AG09319 (cell line): ENCODE measurements around the gene PCSK5.
"Not testable (repeated sequence)": the region's sequence is repeated elsewhere in the genome, so short reads cannot be mapped to it uniquely, and the experiment has no call there.

Experiments used
- DNase-seq: peaks from one replicate; pipeline ENCODE4 v3.0.0-alpha.2; 2010; ENCODE audit warnings: low read depth; ENCODE audit errors: extremely low read depth
- TF ChIP-seq, protein P1 (sequence below): IDR thresholded peaks from 2 replicates; pipeline ENCODE4 v1.5.1; 2011; ENCODE audit warnings: low read depth, mild to moderate bottlenecking, inconsistent platforms, low read length, moderate library complexity

The PCSK5 gene

GRCh38 chr9:76049341-76049740 is 158.9 kb downstream of the PCSK5 start:
- TF ChIP-seq, protein P1, sequence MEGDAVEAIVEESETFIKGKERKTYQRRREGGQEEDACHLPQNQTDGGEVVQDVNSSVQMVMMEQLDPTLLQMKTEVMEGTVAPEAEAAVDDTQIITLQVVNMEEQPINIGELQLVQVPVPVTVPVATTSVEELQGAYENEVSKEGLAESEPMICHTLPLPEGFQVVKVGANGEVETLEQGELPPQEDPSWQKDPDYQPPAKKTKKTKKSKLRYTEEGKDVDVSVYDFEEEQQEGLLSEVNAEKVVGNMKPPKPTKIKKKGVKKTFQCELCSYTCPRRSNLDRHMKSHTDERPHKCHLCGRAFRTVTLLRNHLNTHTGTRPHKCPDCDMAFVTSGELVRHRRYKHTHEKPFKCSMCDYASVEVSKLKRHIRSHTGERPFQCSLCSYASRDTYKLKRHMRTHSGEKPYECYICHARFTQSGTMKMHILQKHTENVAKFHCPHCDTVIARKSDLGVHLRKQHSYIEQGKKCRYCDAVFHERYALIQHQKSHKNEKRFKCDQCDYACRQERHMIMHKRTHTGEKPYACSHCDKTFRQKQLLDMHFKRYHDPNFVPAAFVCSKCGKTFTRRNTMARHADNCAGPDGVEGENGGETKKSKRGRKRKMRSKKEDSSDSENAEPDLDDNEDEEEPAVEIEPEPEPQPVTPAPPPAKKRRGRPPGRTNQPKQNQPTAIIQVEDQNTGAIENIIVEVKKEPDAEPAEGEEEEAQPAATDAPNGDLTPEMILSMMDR: no peak
- DNase-seq: no peak

- no peak for DNase-seq
Measured at GRCh38 chr9:76067696-76068095, 177.2 kb downstream of the PCSK5 start.

DNA sequence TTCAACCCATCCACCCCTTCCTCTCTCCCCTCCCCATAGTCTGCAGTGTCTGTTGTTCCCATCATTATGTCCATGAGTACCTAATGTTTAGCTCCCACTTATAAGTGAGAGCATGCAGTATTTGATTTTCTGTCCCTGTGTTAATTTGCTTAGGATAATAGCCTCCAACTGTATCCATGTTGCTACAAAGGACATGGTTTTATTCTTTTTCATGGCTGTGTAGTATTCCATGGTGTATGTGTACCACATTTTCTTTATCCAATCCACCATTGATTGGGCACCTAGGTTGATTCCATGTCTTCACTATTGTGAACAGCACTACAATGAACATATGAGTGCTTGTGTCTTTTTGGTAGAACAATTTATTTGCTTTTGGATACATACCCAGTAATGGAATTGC is 187.1 kb downstream of the PCSK5 start:
- DNase-seq: no peak
- TF ChIP-seq, protein P1: no peak

More at GRCh38 chr9:76067696-76068095, 177.2 kb downstream of the PCSK5 start:
- TF ChIP-seq, protein P1: no peak

DNA sequence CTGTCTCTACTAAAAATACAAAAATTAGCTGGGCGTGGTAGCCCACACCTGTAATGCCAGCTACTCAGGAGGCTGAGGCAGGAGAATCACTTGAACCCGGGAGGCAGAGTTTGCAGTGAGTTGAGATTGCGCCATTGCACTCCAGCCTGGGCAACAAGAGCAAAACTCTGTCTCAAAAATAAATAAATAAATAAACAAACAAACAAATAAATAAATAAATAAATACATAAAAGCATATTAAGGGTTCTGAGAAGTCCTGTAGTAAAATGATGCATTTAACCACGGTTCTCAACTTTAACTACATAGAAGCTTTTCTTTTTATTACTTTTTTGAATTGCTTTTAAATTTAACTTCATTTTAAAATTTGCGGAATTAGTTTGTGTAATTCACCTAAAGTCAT is 190.8 kb downstream of the PCSK5 start:
- DNase-seq: not testable (repeated sequence)

- TF ChIP-seq, protein P1: no peak
- no peak for DNase-seq
Measured at GRCh38 chr9:76082057-76082456, 191.6 kb downstream of the PCSK5 start.

DNA sequence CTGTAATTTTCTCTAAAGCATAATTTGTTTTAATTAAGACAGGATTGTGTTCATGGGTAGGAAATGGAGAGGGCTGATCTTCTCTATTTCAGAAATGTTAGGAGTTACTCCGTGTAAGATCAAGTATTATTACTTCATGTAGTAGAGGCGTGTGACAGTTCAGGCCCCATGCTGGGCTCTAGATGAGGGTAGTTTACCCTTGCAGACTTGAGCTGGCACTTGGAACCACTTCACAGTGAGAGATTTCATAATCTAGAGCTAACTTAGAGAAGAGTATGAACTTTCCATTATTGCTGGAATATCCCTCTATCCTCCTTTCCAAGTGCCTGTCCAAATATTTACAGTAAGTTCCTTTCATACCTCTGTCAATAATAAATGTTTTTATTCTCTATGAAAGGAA is 195.1 kb downstream of the PCSK5 start:
- TF ChIP-seq, protein P1: no peak
- no peak for DNase-seq

DNA sequence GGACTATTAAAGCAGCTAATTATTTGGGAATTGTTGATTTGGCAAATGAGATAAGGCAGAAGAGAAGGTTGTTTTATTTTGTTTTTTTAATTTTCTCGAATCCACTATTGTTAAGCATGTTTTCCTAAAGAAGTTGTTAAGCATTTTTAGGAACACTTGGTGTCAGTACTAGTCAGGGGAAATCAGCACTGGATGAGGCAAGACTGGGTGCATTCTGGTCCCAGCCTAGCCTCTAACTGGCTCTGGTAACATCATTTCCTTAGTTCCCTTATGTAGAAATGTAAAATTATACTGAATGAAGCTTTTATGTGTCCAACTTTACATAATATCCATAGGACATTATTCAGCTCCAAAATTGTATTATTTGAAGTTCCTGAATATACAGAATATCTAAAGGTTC is 196.1 kb downstream of the PCSK5 start:
- TF ChIP-seq, protein P1: peak; percentile 16
- no peak for DNase-seq

DNA sequence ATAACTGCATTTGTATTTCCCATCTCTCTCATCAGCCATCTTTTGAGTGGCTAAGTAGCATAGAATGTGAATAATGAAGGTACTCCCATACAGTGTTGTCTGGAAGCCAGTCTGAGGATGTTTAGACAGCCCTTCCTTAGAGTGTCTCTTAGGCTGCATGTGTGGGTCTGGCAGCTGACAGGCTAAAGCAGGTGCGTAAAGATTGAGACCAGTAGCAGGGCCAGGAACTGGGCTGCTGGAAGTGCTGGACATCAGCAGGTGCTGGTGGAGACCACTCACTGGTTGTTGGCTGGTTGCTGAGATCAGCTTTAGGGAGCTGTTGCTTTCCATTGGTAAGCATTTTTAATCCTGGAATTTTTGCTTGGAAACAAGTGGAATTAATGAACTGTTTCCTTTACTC is 197.5 kb downstream of the PCSK5 start:
- TF ChIP-seq, protein P1: no peak
- DNase-seq: no peak
